WERI-Rb-1 (cell line): Measurements from ENCODE around the gene TOGARAM2.

Experiments used
- DNase-seq: peaks from one replicate; pipeline ENCODE4 v3.0.0-alpha.2; 2020
- H3K27ac ChIP-seq: fragments of 250-450 bp; sonication (Bioruptor Pico); 2 replicates; pipeline ENCODE4 v1.5.1; 2020; ENCODE audit warnings: mild to moderate bottlenecking, moderate library complexity
- H3K27me3 ChIP-seq: fragments of 250-450 bp; sonication (Bioruptor Pico); 2 replicates; pipeline ENCODE4 v1.5.1; 2021; ENCODE audit warnings: mild to moderate bottlenecking, low read depth, moderate library complexity; ENCODE audit not compliant: insufficient read depth, severe bottlenecking
- H3K36me3 ChIP-seq: fragments of 250-450 bp; sonication (Bioruptor Pico); 2 replicates; pipeline ENCODE4 v1.5.1; 2020; ENCODE audit warnings: mild to moderate bottlenecking, moderate library complexity
- H3K4me3 ChIP-seq: 2 replicates; pipeline ENCODE4 v1.5.1; 2011; ENCODE audit warnings: low read depth, mild to moderate bottlenecking, control low read depth, low read length
- H3K9me3 ChIP-seq: fragments of 250-450 bp; sonication (Bioruptor Pico); 2 replicates; pipeline ENCODE4 v1.5.1; 2021; ENCODE audit warnings: mild to moderate bottlenecking, moderate library complexity; ENCODE audit not compliant: severe bottlenecking
- TF ChIP-seq, protein P1 (sequence below): IDR thresholded peaks from 2 replicates; pipeline ENCODE4 v1.5.1; 2011; ENCODE audit warnings: low read depth, mild to moderate bottlenecking, control low read depth, inconsistent platforms, low read length

TOGARAM2 gene

GRCh38 chr2:29006092-29006979, 25.2 kb downstream of the TOGARAM2 start:
- Histone ChIP-seq H3K36me3 (no peaks in the 10 kb centered on the region), H3K27ac (no peak overlapping the region), H3K9me3 (no peaks in the 10 kb centered on the region), H3K27me3 (no peaks in the 10 kb centered on the region), H3K4me3 (no peak overlapping the region)
- TF ChIP-seq, protein P1, sequence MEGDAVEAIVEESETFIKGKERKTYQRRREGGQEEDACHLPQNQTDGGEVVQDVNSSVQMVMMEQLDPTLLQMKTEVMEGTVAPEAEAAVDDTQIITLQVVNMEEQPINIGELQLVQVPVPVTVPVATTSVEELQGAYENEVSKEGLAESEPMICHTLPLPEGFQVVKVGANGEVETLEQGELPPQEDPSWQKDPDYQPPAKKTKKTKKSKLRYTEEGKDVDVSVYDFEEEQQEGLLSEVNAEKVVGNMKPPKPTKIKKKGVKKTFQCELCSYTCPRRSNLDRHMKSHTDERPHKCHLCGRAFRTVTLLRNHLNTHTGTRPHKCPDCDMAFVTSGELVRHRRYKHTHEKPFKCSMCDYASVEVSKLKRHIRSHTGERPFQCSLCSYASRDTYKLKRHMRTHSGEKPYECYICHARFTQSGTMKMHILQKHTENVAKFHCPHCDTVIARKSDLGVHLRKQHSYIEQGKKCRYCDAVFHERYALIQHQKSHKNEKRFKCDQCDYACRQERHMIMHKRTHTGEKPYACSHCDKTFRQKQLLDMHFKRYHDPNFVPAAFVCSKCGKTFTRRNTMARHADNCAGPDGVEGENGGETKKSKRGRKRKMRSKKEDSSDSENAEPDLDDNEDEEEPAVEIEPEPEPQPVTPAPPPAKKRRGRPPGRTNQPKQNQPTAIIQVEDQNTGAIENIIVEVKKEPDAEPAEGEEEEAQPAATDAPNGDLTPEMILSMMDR, result no peak
- DNase-seq, result no peak

GRCh38 chr2:29006980-29007301, 25.8 kb downstream of the TOGARAM2 start:
- DNase-seq, result no peak
- Histone ChIP-seq H3K9me3 (no peaks in the 10 kb centered on the region), H3K36me3 (no peaks in the 10 kb centered on the region), H3K27me3 (no peaks in the 10 kb centered on the region), H3K4me3 (no peak overlapping the region), H3K27ac (no peak overlapping the region)
- TF ChIP-seq, protein P1, result no peak

- Histone ChIP-seq H3K27ac (peak overlapping the region; percentile 45), H3K27me3 (no peaks in the 10 kb centered on the region), H3K9me3 (no peaks in the 10 kb centered on the region), H3K4me3 (no peak overlapping the region), H3K36me3 (no peaks in the 10 kb centered on the region)
- DNase-seq, result no peak
- TF ChIP-seq, protein P1, result no peak
Measured at GRCh38 chr2:29009270-29009669, 28.2 kb downstream of the TOGARAM2 start.

DNA sequence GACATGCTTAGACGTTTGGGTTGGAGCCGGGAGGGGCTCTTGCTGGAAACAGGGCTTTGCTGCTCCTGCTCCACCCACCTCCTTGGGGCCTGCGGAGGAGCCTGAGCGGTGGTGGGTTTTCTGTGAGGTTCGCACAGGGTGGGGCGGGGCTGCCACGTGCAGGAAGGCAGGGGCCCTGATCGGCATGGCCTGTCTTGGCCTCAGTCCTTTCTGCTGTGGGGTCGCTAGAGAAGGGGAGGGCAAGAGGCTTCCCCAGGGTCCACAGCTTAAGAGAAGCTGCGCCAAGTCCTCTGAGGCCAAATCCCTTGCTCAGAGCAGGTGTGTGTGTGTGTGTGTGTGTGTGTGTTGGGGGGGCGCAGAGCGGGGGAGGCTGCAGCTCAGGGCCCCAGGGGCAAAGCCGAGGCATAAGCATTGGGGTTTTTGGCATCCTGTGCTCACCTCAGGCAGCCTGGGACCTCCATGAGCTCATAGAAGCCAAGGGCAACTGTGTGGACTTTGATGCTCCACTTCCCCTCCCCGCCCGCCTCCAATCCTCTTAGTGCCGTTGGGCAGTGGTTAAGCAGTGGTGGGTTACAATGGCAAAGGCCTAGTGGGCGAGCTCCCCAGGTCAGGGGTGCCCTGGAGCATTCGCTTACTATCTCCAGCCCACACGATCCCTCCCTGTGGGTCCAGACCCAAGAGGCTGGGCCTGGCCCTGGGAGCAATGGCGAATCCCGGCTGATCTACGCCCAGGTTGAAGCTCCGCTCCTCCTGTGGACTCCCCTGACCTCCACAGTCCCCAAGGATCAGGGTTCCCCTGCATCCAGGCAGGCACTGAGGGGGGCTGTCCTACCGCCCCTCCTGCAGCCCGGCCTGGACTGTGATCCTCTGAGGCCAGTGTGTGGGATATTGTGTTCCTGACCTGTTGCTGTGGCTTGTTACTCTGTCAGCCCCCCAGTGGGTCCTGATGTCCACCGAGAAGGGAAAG, 28.9 kb downstream of the TOGARAM2 start:
- H3K4me3 ChIP-seq, result no peak overlapping the region
- H3K27me3 ChIP-seq, result no peaks in the 10 kb centered on the region
- H3K36me3 ChIP-seq, result no peaks in the 10 kb centered on the region
- DNase-seq, result peak; percentile 47
- peak overlapping the region; percentile 80 for H3K27ac ChIP-seq
- TF ChIP-seq, protein P1, result no peak
- no peaks in the 10 kb centered on the region for H3K9me3 ChIP-seq

DNA sequence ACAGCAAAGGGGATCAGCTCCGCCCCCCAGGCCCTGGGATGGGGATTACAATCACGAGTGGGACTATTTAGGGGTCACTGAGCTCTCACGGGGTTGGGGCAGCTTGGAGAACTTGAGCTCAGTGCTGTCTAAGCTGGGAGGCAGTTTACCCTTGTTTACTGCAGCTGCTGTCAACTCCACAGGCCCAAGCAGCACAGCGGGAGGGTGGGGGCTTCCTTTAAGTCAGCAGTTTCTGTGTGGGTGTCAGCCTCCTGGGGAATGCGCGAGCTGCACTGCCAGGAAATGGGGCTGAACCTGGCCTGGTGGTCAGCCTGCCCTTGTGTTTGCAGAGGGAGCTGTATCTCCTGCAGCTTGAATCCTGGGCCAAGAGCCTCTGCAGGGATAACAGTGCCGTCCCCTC, 29.8 kb downstream of the TOGARAM2 start:
- peak; percentile 59 for DNase-seq
- H3K9me3 ChIP-seq, result no peaks in the 10 kb centered on the region
- H3K36me3 ChIP-seq, result no peaks in the 10 kb centered on the region
- TF ChIP-seq, protein P1, result no peak
- no peak overlapping the region for H3K4me3 ChIP-seq
- H3K27me3 ChIP-seq, result no peaks in the 10 kb centered on the region
- peak overlapping the region; percentile 80 for H3K27ac ChIP-seq
